ENCODE results near the gene MRAS.

DNA sequence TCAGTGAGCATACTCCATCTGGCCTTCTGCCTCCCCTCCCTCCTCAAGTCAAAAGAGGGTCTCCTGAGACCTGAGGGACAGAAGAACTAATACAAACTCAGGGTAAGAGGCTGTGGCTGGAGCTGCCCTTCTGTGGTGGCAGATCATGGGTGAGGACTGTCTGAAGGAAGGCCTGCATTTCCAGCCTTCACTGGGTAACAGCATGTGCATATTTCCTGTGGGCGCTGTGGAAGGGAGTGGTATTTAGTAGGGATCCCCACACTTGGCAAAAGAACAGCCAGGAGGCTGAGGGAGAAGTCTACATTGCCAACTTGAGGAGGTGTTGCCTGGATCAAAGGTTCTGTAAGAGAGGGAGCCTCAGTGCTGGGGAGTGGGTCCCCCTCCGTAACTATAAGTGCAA lies 75.9 kb downstream of the MRAS start:
- no peak for TF ChIP-seq CTCF (IDR thresholded peaks at IDR 0.05; ENCODE audit: poor library complexity, severe bottlenecking)
- TF ChIP-seq POLR2AphosphoS5 (IDR thresholded peaks at IDR 0.05) = no peak
